ENCODE results near the gene GALNTL6.

The GALNTL6 gene

DNA sequence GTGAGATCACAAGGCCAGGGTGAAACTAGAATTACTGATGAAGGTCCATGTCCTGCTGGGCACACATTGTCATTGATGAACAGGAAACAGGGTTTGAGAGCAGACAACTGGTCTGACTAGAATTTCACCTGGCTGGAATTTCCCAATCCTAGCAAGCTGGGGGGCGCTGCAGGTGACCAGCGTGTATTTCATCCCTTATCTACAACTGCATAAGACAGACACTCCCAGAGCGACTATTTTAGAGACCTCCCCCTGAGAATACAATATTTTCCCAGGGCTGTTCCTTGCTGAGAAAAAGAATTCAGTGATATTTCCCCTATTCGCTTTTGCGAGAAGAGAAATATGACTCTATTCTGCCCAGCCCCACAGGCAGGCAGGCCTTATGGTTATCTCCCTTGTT is 922.8 kb downstream of the GALNTL6 start:
- DNase-seq (ENCODE audit: low read depth) = no peak
- H3K4me3 ChIP-seq (ENCODE audit: control insufficient read depth, low read depth, low read length) = no peak overlapping the region
- TF ChIP-seq, protein P1, sequence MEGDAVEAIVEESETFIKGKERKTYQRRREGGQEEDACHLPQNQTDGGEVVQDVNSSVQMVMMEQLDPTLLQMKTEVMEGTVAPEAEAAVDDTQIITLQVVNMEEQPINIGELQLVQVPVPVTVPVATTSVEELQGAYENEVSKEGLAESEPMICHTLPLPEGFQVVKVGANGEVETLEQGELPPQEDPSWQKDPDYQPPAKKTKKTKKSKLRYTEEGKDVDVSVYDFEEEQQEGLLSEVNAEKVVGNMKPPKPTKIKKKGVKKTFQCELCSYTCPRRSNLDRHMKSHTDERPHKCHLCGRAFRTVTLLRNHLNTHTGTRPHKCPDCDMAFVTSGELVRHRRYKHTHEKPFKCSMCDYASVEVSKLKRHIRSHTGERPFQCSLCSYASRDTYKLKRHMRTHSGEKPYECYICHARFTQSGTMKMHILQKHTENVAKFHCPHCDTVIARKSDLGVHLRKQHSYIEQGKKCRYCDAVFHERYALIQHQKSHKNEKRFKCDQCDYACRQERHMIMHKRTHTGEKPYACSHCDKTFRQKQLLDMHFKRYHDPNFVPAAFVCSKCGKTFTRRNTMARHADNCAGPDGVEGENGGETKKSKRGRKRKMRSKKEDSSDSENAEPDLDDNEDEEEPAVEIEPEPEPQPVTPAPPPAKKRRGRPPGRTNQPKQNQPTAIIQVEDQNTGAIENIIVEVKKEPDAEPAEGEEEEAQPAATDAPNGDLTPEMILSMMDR (conservative IDR thresholded peaks at IDR 0.05; ENCODE audit: control insufficient read depth, insufficient read depth, low read depth, low read length) = no peak

DNA sequence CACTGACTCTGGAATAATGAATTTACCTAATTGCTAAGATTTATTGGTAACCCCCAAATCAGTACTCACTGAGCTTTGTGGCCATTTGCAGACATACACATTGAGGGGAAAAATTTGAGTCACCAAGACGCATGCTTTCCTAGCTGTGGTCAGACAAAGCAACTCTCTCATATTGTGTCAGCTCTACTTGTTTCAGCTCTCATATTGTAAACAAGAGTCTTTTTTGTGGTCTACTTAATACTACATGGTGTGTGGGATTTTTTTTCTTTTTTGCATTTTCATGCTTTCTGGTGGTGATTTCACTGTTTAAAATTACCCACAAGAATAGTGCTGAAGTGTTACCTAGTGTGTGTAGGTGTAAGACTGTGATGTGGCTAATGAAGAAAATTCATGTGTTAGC is 927.2 kb downstream of the GALNTL6 start:
- TF ChIP-seq, protein P1 (conservative IDR thresholded peaks at IDR 0.05; ENCODE audit: control insufficient read depth, insufficient read depth, low read depth, low read length) = no peak
- DNase-seq (ENCODE audit: low read depth) = no peak

DNA sequence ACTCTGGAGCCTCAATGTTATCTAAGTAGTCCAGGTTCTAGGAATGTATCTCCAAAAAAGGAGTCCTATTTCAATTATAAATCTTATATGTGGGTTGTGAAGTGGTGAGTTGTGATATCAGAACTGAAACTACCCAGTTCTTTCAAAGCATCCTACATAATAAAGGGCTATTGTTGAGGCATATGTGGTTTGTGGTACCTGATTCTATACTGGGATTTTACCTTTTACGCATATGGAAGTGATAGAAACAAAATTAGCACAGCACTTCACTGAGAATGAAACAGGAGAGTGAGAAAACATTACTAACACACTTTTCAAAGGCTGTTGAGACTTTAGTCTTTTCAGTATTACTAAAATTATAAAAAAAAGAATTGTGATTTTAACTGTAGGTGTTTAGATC is 937.7 kb downstream of the GALNTL6 start:
- TF ChIP-seq, protein P1 (conservative IDR thresholded peaks at IDR 0.05; ENCODE audit: control insufficient read depth, insufficient read depth, low read depth, low read length) = no peak
- no peak overlapping the region for H3K4me3 ChIP-seq (ENCODE audit: control insufficient read depth, low read depth, low read length)
- DNase-seq (ENCODE audit: low read depth) = no peak

More for the DNA sequence above, 927.2 kb downstream of the GALNTL6 start:
- H3K4me3 ChIP-seq (ENCODE audit: control insufficient read depth, low read depth, low read length) = no peak overlapping the region

DNA sequence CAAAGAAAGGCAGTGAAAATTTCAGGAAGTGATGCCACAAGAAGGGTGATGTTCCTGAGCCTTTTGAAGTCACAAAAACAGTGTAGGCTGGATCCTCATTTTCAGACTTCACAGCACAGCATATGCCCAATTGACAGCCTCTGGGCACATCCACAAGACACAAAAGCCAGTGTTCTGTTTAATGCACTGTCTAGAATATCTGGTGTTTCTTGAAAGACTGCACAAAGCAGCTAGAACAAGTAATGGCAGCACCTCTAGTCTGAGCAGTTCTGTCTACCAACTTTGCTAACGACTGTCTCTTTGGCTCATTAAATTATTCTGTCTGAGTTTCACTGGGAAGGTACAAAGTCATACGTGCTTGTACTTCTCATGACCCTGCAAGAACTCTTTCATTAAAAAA is 938.3 kb downstream of the GALNTL6 start:
- H3K4me3 ChIP-seq (ENCODE audit: control insufficient read depth, low read depth, low read length) = no peak overlapping the region

DNA sequence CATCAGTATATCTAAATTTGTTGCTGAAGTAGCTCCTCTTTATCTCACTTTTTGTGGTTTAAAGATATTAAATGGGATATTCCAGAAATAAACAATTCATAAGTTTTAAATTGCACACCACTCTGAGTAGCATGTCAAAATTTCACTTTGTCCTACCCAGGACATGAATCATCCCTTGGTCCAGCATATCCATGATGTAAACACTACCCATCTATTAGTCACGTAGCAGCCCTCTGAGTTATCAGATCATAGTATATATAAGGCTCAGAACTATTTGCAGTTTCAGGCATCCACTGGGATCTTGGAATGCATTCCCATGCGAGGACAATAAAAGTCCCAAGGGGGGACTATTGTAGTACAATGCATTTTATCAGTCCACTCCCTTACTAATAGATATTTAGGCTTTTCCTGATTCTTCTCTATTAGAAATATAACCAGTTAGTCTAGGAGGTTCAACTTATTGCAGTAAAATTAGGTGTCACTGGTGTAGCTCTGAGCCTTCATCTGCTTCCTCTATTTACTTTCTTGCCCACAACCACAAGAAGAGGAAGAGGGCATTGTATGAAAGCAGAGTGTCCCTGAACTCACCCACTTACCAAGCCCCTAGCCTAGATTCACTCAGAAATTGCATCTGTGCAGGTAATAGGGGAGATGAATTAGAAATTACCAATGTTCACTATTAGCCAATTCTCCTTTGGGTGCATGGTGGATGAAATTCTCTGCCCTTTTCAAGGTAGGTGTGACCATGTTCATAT is 945.6 kb downstream of the GALNTL6 start:
- TF ChIP-seq, protein P1 (conservative IDR thresholded peaks at IDR 0.05; ENCODE audit: control insufficient read depth, insufficient read depth, low read depth, low read length) = no peak
- peak; percentile 66 for DNase-seq (ENCODE audit: low read depth)
- no peak overlapping the region for H3K4me3 ChIP-seq (ENCODE audit: control insufficient read depth, low read depth, low read length)

More for the DNA sequence above, 938.3 kb downstream of the GALNTL6 start:
- TF ChIP-seq, protein P1 (conservative IDR thresholded peaks at IDR 0.05; ENCODE audit: control insufficient read depth, insufficient read depth, low read depth, low read length) = no peak
- DNase-seq (ENCODE audit: low read depth) = no peak

DNA sequence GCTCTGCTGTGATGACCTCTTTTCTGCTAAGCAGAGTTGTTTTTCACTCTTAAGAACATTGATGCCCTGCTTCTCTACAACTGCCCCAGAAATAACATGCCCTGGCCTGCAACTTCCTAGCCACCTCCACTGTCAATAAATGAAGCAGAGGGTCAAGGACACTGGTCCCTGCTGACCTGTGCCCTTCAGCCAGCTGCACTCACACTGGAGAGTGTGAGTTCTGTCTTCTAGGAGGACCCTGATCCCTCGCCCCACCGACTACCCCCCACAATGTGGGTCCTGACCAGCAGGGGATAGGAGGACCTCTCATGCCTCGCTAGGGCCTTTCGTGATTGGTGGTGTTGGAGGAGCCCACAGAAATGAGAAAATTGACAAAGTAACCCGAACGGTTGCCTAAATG is 947.3 kb downstream of the GALNTL6 start:
- TF ChIP-seq, protein P1 (conservative IDR thresholded peaks at IDR 0.05; ENCODE audit: control insufficient read depth, insufficient read depth, low read depth, low read length) = no peak
- no peak for DNase-seq (ENCODE audit: low read depth)
- no peak overlapping the region for H3K4me3 ChIP-seq (ENCODE audit: control insufficient read depth, low read depth, low read length)
